GM12878 (cell line): ENCODE measurements around the gene SBF2. TPM values are rescaled to one million over a fixed set of nuclear protein-coding genes. Genes with fewer than 3 reads are reported as not detected.

Experiments
- ATAC-seq: fragments of 200-7000 bp; cut with Tn5 transposase; 3 replicates; pipeline ENCODE4 v1.9.1; 2020; ENCODE audit warnings: mild to moderate bottlenecking, moderate library complexity
- BruUV-seq: library from RNA; stranded (reverse); fragments of 400-500 nt; replicated peaks from 2 replicates; lab custom pipeline; 2021; lab: Mats Ljungman, UMichigan
- CTCF ChIA-PET: fragments of 300-600 bp; sonication (Branson Sonifier 250); formaldehyde crosslinking; extraction: SDS; loops from one replicate; lab custom pipeline; 2021; ENCODE audit warnings: inconsistent platforms; lab: Yijun Ruan, JAX
- POLR2A ChIA-PET: fragments of 350-600 bp; formaldehyde crosslinking; extraction: SDS; loops from one replicate; lab custom pipeline; 2021; ENCODE audit warnings: inconsistent platforms; lab: Charles Lee
- RAD21 ChIA-PET: fragments of 300-600 bp; sonication (Branson Sonifier 250); formaldehyde crosslinking; loops from one replicate; lab custom pipeline; 2023; ENCODE audit warnings: antibody characterized with exemption; ENCODE audit not compliant: unreplicated experiment; lab: Charles Lee
- SMC1A ChIA-PET: fragments of 300-600 bp; sonication (Branson Sonifier 250); formaldehyde crosslinking; loops from one replicate; lab custom pipeline; 2023; ENCODE audit not compliant: unreplicated experiment, uncharacterized antibody; lab: Charles Lee
- DNase-seq: peaks from one replicate; pipeline ENCODE4 v3.0.0-alpha.2; 2011; ENCODE audit warnings: low read depth, low spot score
- FAIRE-seq: peaks from 3 replicates; lab custom pipeline; 2011; peaks lifted over from hg19 to GRCh38; lab: Jason Lieb, UNC
- H2AFZ ChIP-seq: 2 replicates; pipeline ENCODE4 v1.6.0; 2011; ENCODE audit warnings: low read depth, low read length, control low read depth; ENCODE audit not compliant: control insufficient read depth
- H3K27ac ChIP-seq: 2 replicates; pipeline ENCODE4 v1.5.1; 2011; ENCODE audit warnings: control low read depth; ENCODE audit not compliant: control insufficient read depth, insufficient read depth
- H3K27me3 ChIP-seq, 2 experiments: replicated peaks in 1 of 2; 2 replicates each; pipeline versions ENCODE4 v1.6.0 to v1.6.1; 2011; ENCODE audit warnings: low read length in 1 of 2; ENCODE audit not compliant: control insufficient read depth in 2 of 2, insufficient read depth in 2 of 2
- H3K36me3 ChIP-seq, 2 experiments: 2 replicates each; pipeline ENCODE4 v1.5.1; 2011; ENCODE audit warnings: low read length in 1 of 2; ENCODE audit not compliant: control insufficient read depth in 2 of 2, insufficient read depth in 2 of 2
- H3K4me1 ChIP-seq: 2 replicates; pipeline ENCODE4 v1.6.1; 2011; ENCODE audit warnings: mild to moderate bottlenecking, low read length, moderate library complexity, mixed read lengths; ENCODE audit not compliant: control insufficient read depth, insufficient read depth
- H3K4me2 ChIP-seq: 2 replicates; pipeline ENCODE4 v1.6.0; 2011; ENCODE audit warnings: control low read depth; ENCODE audit not compliant: control insufficient read depth, insufficient read depth
- H3K4me3 ChIP-seq: fragments of 200-600 bp; sonication (generic); 2 replicates; pipeline ENCODE4 v1.5.1; 2016
- H3K79me2 ChIP-seq: 2 replicates; pipeline ENCODE4 v1.6.0; 2011; ENCODE audit warnings: low read length; ENCODE audit not compliant: control insufficient read depth, insufficient read depth
- H3K9ac ChIP-seq: 2 replicates; pipeline ENCODE4 v1.8.0; 2011; ENCODE audit warnings: low read length, control low read depth, mixed read lengths; ENCODE audit not compliant: control insufficient read depth, insufficient read depth
- H3K9me3 ChIP-seq: replicated peaks from 3 replicates; pipeline ENCODE4 v1.5.1; 2011; ENCODE audit warnings: mild to moderate bottlenecking, low read length; ENCODE audit not compliant: control insufficient read depth, insufficient read depth
- H4K20me1 ChIP-seq: 2 replicates; pipeline ENCODE4 v1.6.0; 2011; ENCODE audit not compliant: control insufficient read depth, insufficient read depth
- ATF2 ChIP-seq: IDR thresholded peaks from 2 replicates; pipeline ENCODE4 v1.6.1; 2012; ENCODE audit warnings: low read length, inconsistent platforms
- BACH1 ChIP-seq: fragments of 450-650 bp; IDR thresholded peaks from 2 replicates; pipeline ENCODE4 v1.6.1; 2017; ENCODE audit warnings: mild to moderate bottlenecking, borderline replicate concordance
- BRCA1 ChIP-seq: IDR thresholded peaks from 2 replicates; pipeline ENCODE4 v1.6.1; 2011; ENCODE audit warnings: low read depth, low read length, improper control_type of control experiment
- CEBPB ChIP-seq, 2 experiments: fragments of 150-350 bp in 1 of 2; IDR thresholded peaks; 2 replicates each; pipeline ENCODE4 v1.6.1; 2012 to 2014; ENCODE audit warnings: low read depth in 2 of 2, low read length in 2 of 2, borderline replicate concordance in 1 of 2, inconsistent platforms in 1 of 2
- CREB1 ChIP-seq: IDR thresholded peaks from 2 replicates; pipeline ENCODE4 v1.6.1; 2012; ENCODE audit warnings: low read depth, mild to moderate bottlenecking, inconsistent platforms
- DPF2 ChIP-seq: fragments of 450-650 bp; IDR thresholded peaks from 2 replicates; pipeline ENCODE4 v1.6.1; 2017; ENCODE audit warnings: mild to moderate bottlenecking
- HDAC6 ChIP-seq: fragments of 200-600 bp; sonication (generic); IDR thresholded peaks from one replicate; pipeline ENCODE4 v1.8.0; 2017; ENCODE audit warnings: antibody characterized with exemption; ENCODE audit not compliant: unreplicated experiment
- KLF5 ChIP-seq: fragments of 450-650 bp; IDR thresholded peaks from 2 replicates; pipeline ENCODE4 v1.6.1; 2014; ENCODE audit warnings: mild to moderate bottlenecking; ENCODE audit not compliant: partially characterized antibody
- NRF1 ChIP-seq: conservative IDR thresholded peaks from 2 replicates; pipeline ENCODE4 v1.6.1; 2011; ENCODE audit warnings: mild to moderate bottlenecking, low read depth, low read length, improper control_type of control experiment
- POLR2AphosphoS5 ChIP-seq: IDR thresholded peaks from 2 replicates; pipeline ENCODE4 v1.6.1; 2011; ENCODE audit warnings: mild to moderate bottlenecking, low read length, inconsistent platforms
- TAF1 ChIP-seq: IDR thresholded peaks from 2 replicates; pipeline ENCODE4 v1.6.1; 2011; ENCODE audit warnings: mild to moderate bottlenecking, low read depth, low read length, borderline replicate concordance
- TCF7 ChIP-seq: IDR thresholded peaks from 2 replicates; pipeline ENCODE4 v1.6.1; 2014; ENCODE audit warnings: antibody characterized with exemption, borderline replicate concordance
- ZNF217 ChIP-seq: fragments of 450-650 bp; IDR thresholded peaks from 2 replicates; pipeline ENCODE4 v1.6.1; 2017; ENCODE audit warnings: antibody characterized with exemption, mild to moderate bottlenecking
- WGBS: methylation state at CpG from one replicate; pipeline ENCODE4 v1.1.6; 2016; ENCODE audit warnings: low lambda C conversion rate; ENCODE audit not compliant: insufficient replicate concordance, insufficient coverage; ENCODE audit errors: missing lambda C conversion rate; 5-methylcytosine and 5-hydroxymethylcytosine counted together
- in situ Hi-C: fragments of 300-500 bp; cut with MboI; formaldehyde crosslinking; loops from 9 replicates; pipeline ENCODE4 v1.14.3; 2018; ENCODE audit warnings: mixed read lengths
- intact Hi-C: fragments of 100-400 bp; cut with micrococcal nuclease; formaldehyde crosslinking; loops from one replicate; pipeline ENCODE4 v1.14.2; 2022; ENCODE audit not compliant: unreplicated experiment
- polyA plus RNA-seq, 11 experiments: library from polyadenylated mRNA; depleted of rRNA in 4 of 11; unstranded in 6 of 11; stranded (reverse) in 5 of 11; fragments of >200 nt; fragmentation: Nextera tagmentation in 4 of 11; fragmentation: Illumina TruSeq in 1 of 11; extraction: Ambion mirVana in 4 of 11; extraction: Trizol in 1 of 11; gene quantifications; 1 replicate in 1 of 11; 2 replicates in 10 of 11; pipeline versions ENCODE4 v1.2.1 to v1.2.3, GENCODE V29; 2011 to 2016; ENCODE audit warnings: inconsistent platforms in 2 of 11, missing spikeins in 2 of 11, low read depth in 1 of 11
- total RNA-seq, 4 experiments: library from RNA; depleted of rRNA in 3 of 4; stranded (reverse); fragments of >200 nt in 3 of 4; fragmentation: Illumina TruSeq in 1 of 4; extraction: Trizol in 1 of 4; gene quantifications; 2 replicates each; pipeline versions ENCODE4 v1.2.1 to v1.2.3, GENCODE V29; 2013 to 2021
- TF ChIP-seq, protein P1 (sequence below): fragments of 450-650 bp; IDR thresholded peaks from 2 replicates; pipeline ENCODE4 v1.6.1; 2016; ENCODE audit warnings: mild to moderate bottlenecking
- TF ChIP-seq, protein P2 (sequence below): fragments of 150-350 bp; IDR thresholded peaks from 2 replicates; pipeline ENCODE4 v1.6.1; 2014; ENCODE audit warnings: mild to moderate bottlenecking, low read depth, low read length
- TF ChIP-seq, protein P3 (sequence below): fragments of 150-350 bp; IDR thresholded peaks from 2 replicates; pipeline ENCODE4 v1.6.1; 2016; ENCODE audit warnings: low read depth, low read length

The SBF2 gene
- total and polyA plus RNA-seq, 10 of the 15 experiments (the other 5 are each of a cell fraction or from before 2014, with no cell fraction given) = 0.24 to 2.3 (median 1.1) TPM

DNA sequence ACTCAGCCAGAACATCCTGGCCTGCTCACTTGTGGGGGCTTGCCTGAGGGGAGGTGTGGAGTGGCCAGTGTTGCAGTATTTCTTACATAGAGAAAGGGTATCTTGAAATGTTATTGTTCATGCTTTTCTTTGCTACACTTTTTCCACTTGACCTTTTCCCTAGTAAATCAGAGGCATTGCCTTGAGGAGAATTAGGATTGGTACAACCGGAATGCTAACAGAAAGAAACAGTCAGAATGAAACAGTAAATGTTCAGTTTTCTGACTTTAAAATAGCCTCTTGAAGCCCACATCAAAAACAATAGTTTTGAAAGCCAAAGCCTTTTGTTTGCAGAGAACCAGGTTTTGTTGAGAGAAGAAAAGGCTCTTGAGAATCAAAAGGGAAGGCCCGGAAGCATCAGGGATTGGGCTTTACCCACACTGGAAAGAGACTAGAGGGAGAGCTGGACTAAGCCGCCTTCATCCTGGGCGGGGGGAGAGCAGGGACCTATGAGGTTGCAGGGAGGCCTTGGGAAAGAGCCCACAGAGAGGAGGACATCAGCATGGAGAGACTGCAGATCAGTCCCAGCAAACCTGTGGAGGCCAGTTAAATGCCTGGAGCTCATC is 23.2 kb upstream of the SBF2 start (continued):
- TF ChIP-seq, protein P1, sequence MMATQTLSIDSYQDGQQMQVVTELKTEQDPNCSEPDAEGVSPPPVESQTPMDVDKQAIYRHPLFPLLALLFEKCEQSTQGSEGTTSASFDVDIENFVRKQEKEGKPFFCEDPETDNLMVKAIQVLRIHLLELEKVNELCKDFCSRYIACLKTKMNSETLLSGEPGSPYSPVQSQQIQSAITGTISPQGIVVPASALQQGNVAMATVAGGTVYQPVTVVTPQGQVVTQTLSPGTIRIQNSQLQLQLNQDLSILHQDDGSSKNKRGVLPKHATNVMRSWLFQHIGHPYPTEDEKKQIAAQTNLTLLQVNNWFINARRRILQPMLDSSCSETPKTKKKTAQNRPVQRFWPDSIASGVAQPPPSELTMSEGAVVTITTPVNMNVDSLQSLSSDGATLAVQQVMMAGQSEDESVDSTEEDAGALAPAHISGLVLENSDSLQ = no peak
- TF ChIP-seq DPF2 (0 out of 2 replicates have a peak, but pooled peaks have one; percentile 71), ATF2 (no peak), ZNF217 (no peak), TCF7 (peak; percentile 98), BRCA1 (no peak), HDAC6 (no peak), CREB1 (no peak)

DNA sequence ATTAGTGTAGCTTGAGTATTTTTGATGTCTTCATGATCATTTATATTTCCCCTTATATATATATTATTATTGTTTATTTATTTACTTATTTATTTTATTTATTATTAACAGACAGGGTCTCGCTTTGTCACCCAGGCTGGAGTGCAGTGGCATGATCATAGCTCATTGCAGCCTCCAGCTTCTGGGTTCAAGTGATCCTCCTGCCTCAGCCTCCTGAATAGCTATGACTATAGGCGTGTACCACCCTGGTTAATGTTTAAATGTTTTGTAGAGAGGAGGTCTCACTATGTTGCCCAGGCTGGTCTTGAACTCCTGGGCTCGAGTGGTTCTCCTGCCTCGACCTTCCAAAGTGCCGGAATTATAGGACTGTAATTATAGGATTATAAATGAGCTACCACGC is 21.1 kb upstream of the SBF2 start:
- ChIA-PET SMC1A (interaction anchor here (0.6 to 2.7 kb wide), 7 partner anchors 10 to 569 kb away, joined by 3 to 12 read pairs (median 3); no protein-coding TSS in a partner anchor), POLR2A (interaction anchor here (0.6 to 1.7 kb wide), 3 partner anchors 10 to 993 kb away, joined by 3 to 12 read pairs (median 3); partner anchors contain the start of gene ADM), RAD21 (interaction anchor here (0.8 to 2.0 kb wide), 4 partner anchors 12 to 136 kb away, joined by 3 to 7 read pairs (median 6); no protein-coding TSS in a partner anchor), CTCF (interaction anchor here (1.0 to 2.8 kb wide), 8 partner anchors 10 to 455 kb away, joined by 3 to 24 read pairs (median 6); partner anchors contain the start of gene ADM)
- H3K4me3 ChIP-seq = no peak overlapping the region
- WGBS = 42% methylated on average over 6 of the region's 6 CpGs
- FAIRE-seq (no peak), DNase-seq (no peak), ATAC-seq (no peak)
- intact Hi-C loops = no loop called here
- H3K9ac ChIP-seq = no peak overlapping the region
- no peaks in the 10 kb centered on the region for H4K20me1 ChIP-seq
- H2AFZ ChIP-seq = no peak overlapping the region
- no peaks in the 10 kb centered on the region for H3K27me3 ChIP-seq
- H3K27ac ChIP-seq = no peak overlapping the region
- peaks cover 3% of the 10 kb centered on the region; the same call in 2 of the 3 replicates for H3K9me3 ChIP-seq
- in situ Hi-C loops = no loop called here
- BruUV-seq = no TSS peak
- no peaks in the 10 kb centered on the region for H3K36me3 ChIP-seq
- H3K4me1 ChIP-seq = peaks cover 26% of the 10 kb centered on the region
- no peaks in the 10 kb centered on the region for H3K79me2 ChIP-seq
- H3K4me2 ChIP-seq = no peak overlapping the region
- TF ChIP-seq TAF1 (no peak), CEBPB (IDR thresholded peaks at IDR 0.05; ENCODE audit: borderline replicate concordance in 1 of 2, low read depth in 2 of 2, low read length in 2 of 2) (no peak), POLR2AphosphoS5 (no peak), KLF5 (no peak), BACH1 (no peak), NRF1 (no peak)
- TF ChIP-seq, protein P2, sequence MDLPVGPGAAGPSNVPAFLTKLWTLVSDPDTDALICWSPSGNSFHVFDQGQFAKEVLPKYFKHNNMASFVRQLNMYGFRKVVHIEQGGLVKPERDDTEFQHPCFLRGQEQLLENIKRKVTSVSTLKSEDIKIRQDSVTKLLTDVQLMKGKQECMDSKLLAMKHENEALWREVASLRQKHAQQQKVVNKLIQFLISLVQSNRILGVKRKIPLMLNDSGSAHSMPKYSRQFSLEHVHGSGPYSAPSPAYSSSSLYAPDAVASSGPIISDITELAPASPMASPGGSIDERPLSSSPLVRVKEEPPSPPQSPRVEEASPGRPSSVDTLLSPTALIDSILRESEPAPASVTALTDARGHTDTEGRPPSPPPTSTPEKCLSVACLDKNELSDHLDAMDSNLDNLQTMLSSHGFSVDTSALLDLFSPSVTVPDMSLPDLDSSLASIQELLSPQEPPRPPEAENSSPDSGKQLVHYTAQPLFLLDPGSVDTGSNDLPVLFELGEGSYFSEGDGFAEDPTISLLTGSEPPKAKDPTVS = no peak
- TF ChIP-seq, protein P3, sequence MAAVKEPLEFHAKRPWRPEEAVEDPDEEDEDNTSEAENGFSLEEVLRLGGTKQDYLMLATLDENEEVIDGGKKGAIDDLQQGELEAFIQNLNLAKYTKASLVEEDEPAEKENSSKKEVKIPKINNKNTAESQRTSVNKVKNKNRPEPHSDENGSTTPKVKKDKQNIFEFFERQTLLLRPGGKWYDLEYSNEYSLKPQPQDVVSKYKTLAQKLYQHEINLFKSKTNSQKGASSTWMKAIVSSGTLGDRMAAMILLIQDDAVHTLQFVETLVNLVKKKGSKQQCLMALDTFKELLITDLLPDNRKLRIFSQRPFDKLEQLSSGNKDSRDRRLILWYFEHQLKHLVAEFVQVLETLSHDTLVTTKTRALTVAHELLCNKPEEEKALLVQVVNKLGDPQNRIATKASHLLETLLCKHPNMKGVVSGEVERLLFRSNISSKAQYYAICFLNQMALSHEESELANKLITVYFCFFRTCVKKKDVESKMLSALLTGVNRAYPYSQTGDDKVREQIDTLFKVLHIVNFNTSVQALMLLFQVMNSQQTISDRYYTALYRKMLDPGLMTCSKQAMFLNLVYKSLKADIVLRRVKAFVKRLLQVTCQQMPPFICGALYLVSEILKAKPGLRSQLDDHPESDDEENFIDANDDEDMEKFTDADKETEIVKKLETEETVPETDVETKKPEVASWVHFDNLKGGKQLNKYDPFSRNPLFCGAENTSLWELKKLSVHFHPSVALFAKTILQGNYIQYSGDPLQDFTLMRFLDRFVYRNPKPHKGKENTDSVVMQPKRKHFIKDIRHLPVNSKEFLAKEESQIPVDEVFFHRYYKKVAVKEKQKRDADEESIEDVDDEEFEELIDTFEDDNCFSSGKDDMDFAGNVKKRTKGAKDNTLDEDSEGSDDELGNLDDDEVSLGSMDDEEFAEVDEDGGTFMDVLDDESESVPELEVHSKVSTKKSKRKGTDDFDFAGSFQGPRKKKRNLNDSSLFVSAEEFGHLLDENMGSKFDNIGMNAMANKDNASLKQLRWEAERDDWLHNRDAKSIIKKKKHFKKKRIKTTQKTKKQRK = no peak
